NCI-H2196 treated with DMSO at 0.1 percent for 48 hours (cell line): ENCODE results near the gene SKA1.
"Not testable (repeated sequence)": the region's sequence is repeated elsewhere in the genome, so short reads cannot be mapped to it uniquely, and the experiment has no call there.

Experiments used
- DNase-seq: peaks from one replicate; lab custom pipeline; 2025; ENCODE audit not compliant: unreplicated experiment; lab: John Stamatoyannopoulos, UW

The SKA1 gene

GRCh38 chr18:50393802-50394201, 19.0 kb downstream of the SKA1 start:
- DNase-seq: no peak

- DNase-seq: no peak
Observed at GRCh38 chr18:50395093-50395492, 20.2 kb downstream of the SKA1 start.

- no peak for DNase-seq
Observed at GRCh38 chr18:50396005-50396660, 21.3 kb downstream of the SKA1 start.

- no peak for DNase-seq
Observed at GRCh38 chr18:50397023-50397422, 22.2 kb downstream of the SKA1 start.

GRCh38 chr18:50398099-50398498, 23.3 kb downstream of the SKA1 start:
- DNase-seq: no peak

- no peak for DNase-seq
Observed at GRCh38 chr18:50398947-50399346, 24.1 kb downstream of the SKA1 start.

- DNase-seq: no peak
Observed at GRCh38 chr18:50399582-50399981, 24.7 kb downstream of the SKA1 start.

GRCh38 chr18:50400438-50400837, 25.6 kb downstream of the SKA1 start:
- DNase-seq: not testable (repeated sequence)

GRCh38 chr18:50401295-50401694, 26.4 kb downstream of the SKA1 start:
- DNase-seq: no peak

- DNase-seq: peak; percentile 3
Observed at GRCh38 chr18:50401888-50402287, 27.0 kb downstream of the SKA1 start.

GRCh38 chr18:50404752-50405581, 30.1 kb downstream of the SKA1 start:
- DNase-seq: not testable (repeated sequence)

- peak; percentile 4 for DNase-seq
Observed at GRCh38 chr18:50405582-50406271, 30.9 kb downstream of the SKA1 start.

GRCh38 chr18:50409236-50409635, 34.4 kb downstream of the SKA1 start:
- no peak for DNase-seq

GRCh38 chr18:50410008-50410407, 35.2 kb downstream of the SKA1 start:
- DNase-seq: no peak

GRCh38 chr18:50410894-50411293, 36.0 kb downstream of the SKA1 start:
- DNase-seq: no peak

- DNase-seq: not testable (repeated sequence)
Observed at GRCh38 chr18:50416832-50417231, 42.0 kb downstream of the SKA1 start.

- not testable (repeated sequence) for DNase-seq
Observed at GRCh38 chr18:50417705-50418104, 42.9 kb downstream of the SKA1 start.

- no peak for DNase-seq
Observed at GRCh38 chr18:50418650-50419049, 43.8 kb downstream of the SKA1 start.

- DNase-seq: no peak
Observed at GRCh38 chr18:50422286-50422898, 47.5 kb downstream of the SKA1 start.

GRCh38 chr18:50424877-50425690, 50.2 kb downstream of the SKA1 start:
- DNase-seq: no peak

- no peak for DNase-seq
Observed at GRCh38 chr18:50427896-50428295, 53.0 kb downstream of the SKA1 start.
